Activated CD8-positive, alpha-beta memory T cell treated with anti-CD3 and anti-CD28 coated beads for 36 hours (primary cell): ENCODE results near the gene PTPN3. TPM values are rescaled to one million over a fixed set of nuclear protein-coding genes. Genes with fewer than 3 reads are reported as not detected.

Source experiments
- CTCF ChIA-PET: fragments of 350-600 bp; sonication (Branson Sonifier 250); formaldehyde crosslinking; loops from one replicate; lab custom pipeline; 2021; ENCODE audit warnings: antibody characterized with exemption; lab: Charles Lee
- POLR2A ChIA-PET: fragments of 350-600 bp; sonication (Branson Sonifier 250); formaldehyde crosslinking; loops from one replicate; lab custom pipeline; 2021; ENCODE audit warnings: antibody characterized with exemption; lab: Charles Lee
- total RNA-seq, 2 experiments: library from RNA; stranded (reverse); gene quantifications; one replicate each; pipeline ENCODE4 v1.2.3, GENCODE V29; 2021

The PTPN3 gene
- total RNA-seq, 2 experiments from 2014 or later, result 0.51 to 0.96 TPM

GRCh38 chr9:109478665-109479380 lies 19.3 kb downstream of the PTPN3 start:
- CTCF ChIA-PET, result interaction anchor here (0.5 kb wide), 1 partner anchor 57 kb away, joined by 4 read pairs; no protein-coding TSS in a partner anchor
- POLR2A ChIA-PET, result no interaction called here

- POLR2A ChIA-PET, result no interaction called here
- CTCF ChIA-PET, result no interaction called here
Observed at GRCh38 chr9:109478051-109478563, 20.0 kb downstream of the PTPN3 start.

GRCh38 chr9:109477258-109478050 lies 20.7 kb downstream of the PTPN3 start:
- ChIA-PET CTCF (no interaction called here), POLR2A (no interaction called here)

GRCh38 chr9:109476642-109477257 lies 21.4 kb downstream of the PTPN3 start:
- ChIA-PET POLR2A (no interaction called here), CTCF (no interaction called here)

GRCh38 chr9:109475526-109475925 lies 22.6 kb downstream of the PTPN3 start:
- CTCF ChIA-PET, result no interaction called here

GRCh38 chr9:109474944-109475343 lies 23.2 kb downstream of the PTPN3 start:
- ChIA-PET CTCF (no interaction called here), POLR2A (no interaction called here)

More at GRCh38 chr9:109475526-109475925, 22.6 kb downstream of the PTPN3 start:
- POLR2A ChIA-PET, result no interaction called here

GRCh38 chr9:109474170-109474569 lies 23.9 kb downstream of the PTPN3 start:
- ChIA-PET POLR2A (no interaction called here), CTCF (no interaction called here)

- POLR2A ChIA-PET, result no interaction called here
Observed at GRCh38 chr9:109473329-109473728, 24.8 kb downstream of the PTPN3 start.

GRCh38 chr9:109471475-109472393 lies 26.4 kb downstream of the PTPN3 start:
- ChIA-PET CTCF (interaction anchor here (0.8 kb wide), 1 partner anchor 100 kb away, joined by 3 read pairs; no protein-coding TSS in a partner anchor), POLR2A (no interaction called here)

More at GRCh38 chr9:109473329-109473728, 24.8 kb downstream of the PTPN3 start:
- CTCF ChIA-PET, result no interaction called here

- CTCF ChIA-PET, result interaction anchor here (0.6 to 1.9 kb wide), 3 partner anchors 12 to 340 kb away, joined by 3 to 10 read pairs (median 3); no protein-coding TSS in a partner anchor
- POLR2A ChIA-PET, result no interaction called here
Observed at GRCh38 chr9:109469646-109470358, 28.3 kb downstream of the PTPN3 start.

GRCh38 chr9:109468927-109469326 lies 29.2 kb downstream of the PTPN3 start:
- POLR2A ChIA-PET, result no interaction called here
- CTCF ChIA-PET, result interaction anchor here (1.2 to 1.9 kb wide), 2 partner anchors 11 to 29 kb away, joined by 3 to 10 read pairs; no protein-coding TSS in a partner anchor

- CTCF ChIA-PET, result no interaction called here
Observed at GRCh38 chr9:109467936-109468335, 30.2 kb downstream of the PTPN3 start.

GRCh38 chr9:109466623-109467590 lies 31.2 kb downstream of the PTPN3 start:
- CTCF ChIA-PET, result no interaction called here
- POLR2A ChIA-PET, result no interaction called here

More at GRCh38 chr9:109467936-109468335, 30.2 kb downstream of the PTPN3 start:
- POLR2A ChIA-PET, result no interaction called here

- ChIA-PET CTCF (no interaction called here), POLR2A (no interaction called here)
Observed at GRCh38 chr9:109463924-109464625, 34.0 kb downstream of the PTPN3 start.

- CTCF ChIA-PET, result no interaction called here
- POLR2A ChIA-PET, result no interaction called here
Observed at GRCh38 chr9:109460576-109460975, 37.5 kb downstream of the PTPN3 start.

- ChIA-PET POLR2A (no interaction called here), CTCF (no interaction called here)
Observed at GRCh38 chr9:109459423-109459822, 38.7 kb downstream of the PTPN3 start.
